Osteoblast (primary cell): Measurements from ENCODE around the gene KRT36. TPM values are rescaled to one million over a fixed set of nuclear protein-coding genes. Genes with fewer than 3 reads are reported as not detected.

Source experiments
- DNase-seq: peaks from one replicate; pipeline ENCODE4 v3.0.0; 2011; ENCODE audit warnings: low spot score, mixed read lengths; ENCODE audit not compliant: insufficient read length; ENCODE audit errors: missing footprints
- H2AFZ ChIP-seq: 2 replicates; pipeline ENCODE4 v1.6.0; 2011; ENCODE audit warnings: mild to moderate bottlenecking, low read length
- H3K27ac ChIP-seq: 2 replicates; pipeline ENCODE4 v1.5.1; 2011; ENCODE audit warnings: mild to moderate bottlenecking, low read depth, low read length, moderate library complexity
- H3K27me3 ChIP-seq: 2 replicates; pipeline ENCODE4 v1.6.0; 2012; ENCODE audit warnings: mild to moderate bottlenecking, control low read depth, inconsistent platforms, low read length, moderate library complexity; ENCODE audit not compliant: insufficient read depth
- H3K36me3 ChIP-seq: 2 replicates; pipeline ENCODE4 v1.5.1; 2011; ENCODE audit warnings: mild to moderate bottlenecking, low read length, control low read depth, moderate library complexity; ENCODE audit not compliant: insufficient read depth
- H3K4me1 ChIP-seq: 2 replicates; pipeline ENCODE4 v1.5.1; 2011; ENCODE audit warnings: mild to moderate bottlenecking, low read length, control low read depth, moderate library complexity; ENCODE audit not compliant: insufficient read depth
- H3K4me2 ChIP-seq: 2 replicates; pipeline ENCODE4 v1.6.0; 2011; ENCODE audit warnings: mild to moderate bottlenecking, low read length; ENCODE audit not compliant: insufficient read depth
- H3K4me3 ChIP-seq: fragments of 200-600 bp; sonication (generic); 3 replicates; pipeline ENCODE4 v1.5.1; 2012; ENCODE audit warnings: mild to moderate bottlenecking, low read length, inconsistent platforms; ENCODE audit not compliant: insufficient read depth
- H3K79me2 ChIP-seq: 2 replicates; pipeline ENCODE4 v1.6.0; 2012; ENCODE audit warnings: mild to moderate bottlenecking, low read length, control low read depth, inconsistent platforms; ENCODE audit not compliant: insufficient read depth
- H3K9me3 ChIP-seq: 2 replicates; pipeline ENCODE4 v1.5.1; 2011; ENCODE audit warnings: low read depth, low read length, control low read depth
- H4K20me1 ChIP-seq: 2 replicates; pipeline ENCODE4 v1.6.0; 2012; ENCODE audit warnings: mild to moderate bottlenecking, low read length, control low read depth; ENCODE audit not compliant: insufficient read depth
- CTCF ChIP-seq: IDR thresholded peaks from 2 replicates; pipeline ENCODE4 v1.5.1; 2011; ENCODE audit warnings: mild to moderate bottlenecking, low read depth, low read length, moderate library complexity; ENCODE audit errors: extremely low read depth
- total RNA-seq: library from RNA; depleted of rRNA; stranded (reverse); fragments of >200 nt; gene quantifications from 2 replicates; pipeline ENCODE4 v1.2.3, GENCODE V29; 2012

KRT36 gene
- total RNA-seq, 1 donor = 0.36 TPM

GRCh38 chr17:41533613-41534012 is 43.9 kb upstream of the KRT36 start:
- H3K4me3 ChIP-seq = no peak overlapping the region
- no peaks in the 10 kb centered on the region for H4K20me1 ChIP-seq
- no peaks in the 10 kb centered on the region for H3K36me3 ChIP-seq
- DNase-seq = no peak
- H3K27me3 ChIP-seq = no peaks in the 10 kb centered on the region
- no peak for TF ChIP-seq CTCF
- peaks cover 28% of the 10 kb centered on the region for H3K4me1 ChIP-seq
- no peaks in the 10 kb centered on the region for H3K79me2 ChIP-seq
- no peaks in the 10 kb centered on the region for H3K9me3 ChIP-seq
- no peak overlapping the region for H3K4me2 ChIP-seq
- no peak overlapping the region for H2AFZ ChIP-seq
- no peak overlapping the region for H3K27ac ChIP-seq

GRCh38 chr17:41532947-41533570 is 43.3 kb upstream of the KRT36 start:
- no peak for DNase-seq
- H3K27me3 ChIP-seq = no peaks in the 10 kb centered on the region
- H2AFZ ChIP-seq = no peak overlapping the region
- H3K36me3 ChIP-seq = no peaks in the 10 kb centered on the region
- no peaks in the 10 kb centered on the region for H3K9me3 ChIP-seq
- H3K4me3 ChIP-seq = no peak overlapping the region
- H4K20me1 ChIP-seq = no peaks in the 10 kb centered on the region
- no peaks in the 10 kb centered on the region for H3K79me2 ChIP-seq
- TF ChIP-seq CTCF = no peak
- no peak overlapping the region for H3K27ac ChIP-seq
- H3K4me2 ChIP-seq = no peak overlapping the region
- peaks cover 24% of the 10 kb centered on the region for H3K4me1 ChIP-seq

GRCh38 chr17:41531993-41532392 is 42.3 kb upstream of the KRT36 start:
- Histone ChIP-seq H3K4me3 (no peak overlapping the region), H3K4me2 (no peak overlapping the region), H3K27me3 (no peaks in the 10 kb centered on the region), H3K79me2 (no peaks in the 10 kb centered on the region), H3K9me3 (no peaks in the 10 kb centered on the region), H3K4me1 (peaks cover 29% of the 10 kb centered on the region), H2AFZ (no peak overlapping the region), H3K36me3 (no peaks in the 10 kb centered on the region), H3K27ac (no peak overlapping the region), H4K20me1 (no peaks in the 10 kb centered on the region)
- DNase-seq = peak; percentile 3
- TF ChIP-seq CTCF = no peak

GRCh38 chr17:41530062-41531048 is 40.6 kb upstream of the KRT36 start:
- Histone ChIP-seq H3K4me1 (peaks cover 33% of the 10 kb centered on the region), H3K4me2 (peak overlapping the region; percentile 37), H3K36me3 (no peaks in the 10 kb centered on the region), H4K20me1 (no peaks in the 10 kb centered on the region), H3K27ac (peak overlapping the region; percentile 82), H3K9me3 (no peaks in the 10 kb centered on the region), H2AFZ (peak overlapping the region; percentile 17), H3K79me2 (no peaks in the 10 kb centered on the region), H3K4me3 (peak overlapping the region; percentile 5), H3K27me3 (no peaks in the 10 kb centered on the region)
- DNase-seq = peak; percentile 99
- no peak for TF ChIP-seq CTCF
